ENCODE measurements around the gene KDM4B.

DNA sequence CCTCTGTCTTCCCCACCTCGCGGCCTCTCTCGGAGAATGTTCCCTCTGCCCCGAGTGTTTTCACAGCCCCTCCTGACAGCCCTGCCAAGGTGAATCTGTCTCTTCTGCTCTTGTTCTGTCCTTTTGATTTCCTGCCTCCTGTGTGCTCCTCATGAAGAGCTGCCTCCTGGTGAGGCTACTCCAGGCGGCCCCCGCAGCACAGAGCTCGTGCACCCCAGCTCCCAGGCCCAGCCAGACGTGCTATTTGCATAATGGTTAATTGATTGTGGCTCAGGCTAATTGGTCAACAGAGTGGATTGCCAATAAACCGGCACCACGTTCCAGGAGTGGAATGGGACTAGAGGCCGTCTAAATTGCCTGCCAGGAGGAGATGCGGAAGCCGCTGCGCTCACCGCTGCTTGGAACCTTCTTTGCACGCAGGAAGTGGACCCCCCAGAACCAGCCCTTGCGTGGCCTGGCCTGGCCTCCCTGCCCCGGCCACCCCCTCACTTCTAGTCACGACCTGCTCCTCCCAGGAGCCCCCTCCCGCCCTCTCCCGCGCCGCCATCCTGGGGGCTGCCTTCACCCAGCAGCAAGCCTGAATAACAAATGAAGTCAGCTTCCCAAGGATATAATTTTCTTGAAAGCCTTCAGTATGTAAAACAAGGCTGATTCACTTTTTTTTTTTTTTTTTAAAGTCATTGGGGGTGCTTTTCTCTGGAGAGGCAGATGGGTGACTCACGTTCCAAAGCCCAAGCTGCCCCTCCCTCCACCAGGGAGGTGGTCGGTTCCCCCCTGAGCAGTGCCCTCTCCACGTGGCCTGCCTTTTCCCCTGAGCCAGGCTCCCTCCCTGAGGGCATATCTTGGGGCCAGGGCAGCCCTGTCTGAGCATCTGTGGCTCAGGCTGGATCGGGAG, 144.0 kb downstream of the KDM4B start:
- TF ChIP-seq, protein P1, sequence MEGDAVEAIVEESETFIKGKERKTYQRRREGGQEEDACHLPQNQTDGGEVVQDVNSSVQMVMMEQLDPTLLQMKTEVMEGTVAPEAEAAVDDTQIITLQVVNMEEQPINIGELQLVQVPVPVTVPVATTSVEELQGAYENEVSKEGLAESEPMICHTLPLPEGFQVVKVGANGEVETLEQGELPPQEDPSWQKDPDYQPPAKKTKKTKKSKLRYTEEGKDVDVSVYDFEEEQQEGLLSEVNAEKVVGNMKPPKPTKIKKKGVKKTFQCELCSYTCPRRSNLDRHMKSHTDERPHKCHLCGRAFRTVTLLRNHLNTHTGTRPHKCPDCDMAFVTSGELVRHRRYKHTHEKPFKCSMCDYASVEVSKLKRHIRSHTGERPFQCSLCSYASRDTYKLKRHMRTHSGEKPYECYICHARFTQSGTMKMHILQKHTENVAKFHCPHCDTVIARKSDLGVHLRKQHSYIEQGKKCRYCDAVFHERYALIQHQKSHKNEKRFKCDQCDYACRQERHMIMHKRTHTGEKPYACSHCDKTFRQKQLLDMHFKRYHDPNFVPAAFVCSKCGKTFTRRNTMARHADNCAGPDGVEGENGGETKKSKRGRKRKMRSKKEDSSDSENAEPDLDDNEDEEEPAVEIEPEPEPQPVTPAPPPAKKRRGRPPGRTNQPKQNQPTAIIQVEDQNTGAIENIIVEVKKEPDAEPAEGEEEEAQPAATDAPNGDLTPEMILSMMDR (IDR thresholded peaks at IDR 0.05) = no peak
- no peak for TF ChIP-seq EP300 (IDR thresholded peaks at IDR 0.05)
- no peak for TF ChIP-seq POLR2A (IDR thresholded peaks at IDR 0.05)
